HG02642 (cell line): ENCODE measurements around the gene HIPK4.
"Not testable (repeated sequence)": the region's sequence is repeated elsewhere in the genome, so short reads cannot be mapped to it uniquely, and the experiment has no call there.

ENCODE experiments used
- ATAC-seq: cut with Tn5 transposase; IDR thresholded peaks from one replicate; pipeline ENCODE4 v1.9.1; 2021; ENCODE audit warnings: mild to moderate bottlenecking; ENCODE audit not compliant: unreplicated experiment, poor library complexity

HIPK4 gene

GRCh38 chr19:40418040-40418439 lies 28.1 kb upstream of the HIPK4 start:
- ATAC-seq, result no peak

- no peak for ATAC-seq
Observed at GRCh38 chr19:40417643-40417981, 27.6 kb upstream of the HIPK4 start.

- ATAC-seq, result no peak
Observed at GRCh38 chr19:40416918-40417642, 27.1 kb upstream of the HIPK4 start.

- ATAC-seq, result no peak
Observed at GRCh38 chr19:40415768-40416167, 25.8 kb upstream of the HIPK4 start.

GRCh38 chr19:40414542-40415535 lies 24.9 kb upstream of the HIPK4 start:
- ATAC-seq, result no peak

- no peak for ATAC-seq
Observed at GRCh38 chr19:40413291-40413845, 23.4 kb upstream of the HIPK4 start, which contains the start of gene PRX. PRX (minus strand) TSS chr19:40413378; CDS start chr19:40407932, 5,446 bp downstream.

GRCh38 chr19:40412866-40413265 lies 22.9 kb upstream of the HIPK4 start:
- no peak for ATAC-seq

GRCh38 chr19:40411958-40412499 lies 22.0 kb upstream of the HIPK4 start:
- no peak for ATAC-seq

- no peak for ATAC-seq
Observed at GRCh38 chr19:40411125-40411842, 21.3 kb upstream of the HIPK4 start.

- ATAC-seq, result no peak
Observed at GRCh38 chr19:40410030-40410389, 20.0 kb upstream of the HIPK4 start.

GRCh38 chr19:40408598-40408925 lies 18.6 kb upstream of the HIPK4 start:
- ATAC-seq, result not testable (repeated sequence)

- no peak for ATAC-seq
Observed at GRCh38 chr19:40407714-40408597, 18.0 kb upstream of the HIPK4 start.

- peak; percentile 77 for ATAC-seq
Observed at GRCh38 chr19:40403262-40403984, 13.4 kb upstream of the HIPK4 start.

GRCh38 chr19:40400559-40400958 lies 10.6 kb upstream of the HIPK4 start:
- no peak for ATAC-seq

GRCh38 chr19:40398417-40399131 lies 8.6 kb upstream of the HIPK4 start:
- no peak for ATAC-seq

GRCh38 chr19:40397568-40397906 lies 7.6 kb upstream of the HIPK4 start:
- no peak for ATAC-seq

- ATAC-seq, result no peak
Observed at GRCh38 chr19:40396886-40397567, 7.0 kb upstream of the HIPK4 start.

- ATAC-seq, result no peak
Observed at GRCh38 chr19:40395956-40396355, 6.0 kb upstream of the HIPK4 start.
